ENCODE data around the gene STK11.

GRCh38 chr19:1256646-1257474 lies 51.3 kb downstream of the STK11 start:
- no peak for TF ChIP-seq CTCF (IDR thresholded peaks at IDR 0.05; ENCODE audit: insufficient read depth, low read length)
- TF ChIP-seq GABPA (IDR thresholded peaks at IDR 0.05; ENCODE audit: low read depth): no peak
- TF ChIP-seq REST (IDR thresholded peaks at IDR 0.05; ENCODE audit: insufficient replicate concordance, low read depth): no peak

Data from HL-60 (cell line).